SK-N-SH (cell line): Measurements from ENCODE around the gene METTL24. TPM values are rescaled to one million over a fixed set of nuclear protein-coding genes. Genes with fewer than 3 reads are reported as not detected.

Experiments used
- CTCF ChIA-PET: fragments of 300-600, 350-600 bp; formaldehyde crosslinking; extraction: SDS; loops from one replicate; lab custom pipeline; 2021; lab: Yijun Ruan, JAX
- POLR2A ChIA-PET: fragments of 350-600 bp; sonication (Branson Sonifier 250); formaldehyde crosslinking; extraction: SDS; loops from one replicate; lab custom pipeline; 2020; ENCODE audit warnings: antibody characterized with exemption, inconsistent platforms; lab: Yijun Ruan, JAX
- DNase-seq: peaks from one replicate; pipeline ENCODE4 v3.0.0; 2012
- H2AFZ ChIP-seq: fragments of 200-600 bp; sonication (generic); 2 replicates; pipeline ENCODE4 v1.8.1; 2016; ENCODE audit warnings: antibody characterized with exemption, mild to moderate bottlenecking, low read depth
- H3F3A ChIP-seq: fragments of 200-600 bp; sonication (generic); replicated peaks from 2 replicates; pipeline ENCODE3; 2016; ENCODE audit warnings: antibody characterized with exemption, mild to moderate bottlenecking; ENCODE audit not compliant: insufficient read depth
- H3K27ac ChIP-seq, 2 experiments: fragments of 200-500 bp in 1 of 2; fragments of 200-600 bp in 1 of 2; sonication (Bioruptor generic) in 1 of 2; sonication (generic), shearing (Covaris generic) in 1 of 2; 2 replicates each; pipeline versions ENCODE4 v1.5.1 to v1.6.1; 2014 to 2016; ENCODE audit warnings: low read depth in 2 of 2, inconsistent platforms in 1 of 2, low read length in 1 of 2, mild to moderate bottlenecking in 1 of 2, mixed read lengths in 1 of 2
- H3K27me3 ChIP-seq: fragments of 200-600 bp; sonication (generic), shearing (Covaris generic); 2 replicates; pipeline ENCODE4 v1.6.1; 2016; ENCODE audit warnings: mixed run types; ENCODE audit not compliant: insufficient read depth
- H3K36me3 ChIP-seq, 2 experiments: fragments of 200-500 bp in 1 of 2; fragments of 200-600 bp in 1 of 2; sonication (Bioruptor generic) in 1 of 2; sonication (generic) in 1 of 2; replicated peaks in 1 of 2; 2 replicates each; pipeline versions ENCODE3 to v1.5.1; 2014 to 2016; ENCODE audit warnings: low read length in 1 of 2, mild to moderate bottlenecking in 1 of 2; ENCODE audit not compliant: insufficient read depth in 2 of 2, control insufficient read depth in 1 of 2
- H3K4me1 ChIP-seq, 2 experiments: fragments of 200-500 bp in 1 of 2; fragments of 200-600 bp in 1 of 2; sonication (Bioruptor generic) in 1 of 2; sonication (generic), shearing (Covaris generic) in 1 of 2; 2 replicates each; pipeline versions ENCODE4 v1.5.1 to v1.6.1; 2014 to 2016; ENCODE audit warnings: low read depth in 1 of 2, low read length in 1 of 2, mixed run types in 1 of 2; ENCODE audit not compliant: insufficient read depth in 2 of 2, control insufficient read depth in 1 of 2
- H3K4me2 ChIP-seq: fragments of 200-600 bp; sonication (generic), shearing (Covaris generic); 2 replicates; pipeline ENCODE4 v1.6.1; 2017; ENCODE audit warnings: mixed run types
- H3K4me3 ChIP-seq, 2 experiments: fragments of 200-500 bp in 1 of 2; fragments of 200-600 bp in 1 of 2; sonication (Bioruptor generic) in 1 of 2; sonication (generic), shearing (Covaris generic) in 1 of 2; 2 replicates each; pipeline versions ENCODE4 v1.5.1 to v1.8.1; 2014 to 2016; ENCODE audit warnings: low read depth in 2 of 2, inconsistent platforms in 1 of 2, low read length in 1 of 2, mild to moderate bottlenecking in 1 of 2, mixed read lengths in 1 of 2, moderate library complexity in 1 of 2
- H3K79me2 ChIP-seq: fragments of 200-600 bp; sonication (generic); 2 replicates; pipeline ENCODE4 v1.8.1; 2017; ENCODE audit warnings: mild to moderate bottlenecking; ENCODE audit not compliant: insufficient read depth
- H3K9ac ChIP-seq: fragments of 200-600 bp; sonication (generic); 2 replicates; pipeline ENCODE4 v1.6.1; 2017; ENCODE audit warnings: mixed run types
- H3K9me2 ChIP-seq: fragments of 200-600 bp; sonication (generic); 2 replicates; pipeline ENCODE4 v1.6.1; 2017; ENCODE audit warnings: mixed run types
- H3K9me3 ChIP-seq: fragments of 200-600 bp; sonication (generic); 2 replicates; pipeline ENCODE4 v1.6.1; 2017; ENCODE audit warnings: mixed run types, mild to moderate bottlenecking, moderate library complexity
- H4K20me1 ChIP-seq: fragments of 200-600 bp; sonication (generic); 2 replicates; pipeline ENCODE4 v1.6.1; 2017; ENCODE audit warnings: mild to moderate bottlenecking, mixed run types; ENCODE audit not compliant: insufficient read depth
- CHD2 ChIP-seq: fragments of 150-350 bp; IDR thresholded peaks from 2 replicates; pipeline ENCODE4 v1.6.1; 2018; ENCODE audit warnings: low read length; ENCODE audit not compliant: partially characterized antibody
- ELF1 ChIP-seq: IDR thresholded peaks from 2 replicates; pipeline ENCODE4 v1.4.0; 2012
- EP300 ChIP-seq, 2 experiments: IDR thresholded peaks; 2 replicates each; pipeline versions ENCODE4 v1.4.0 to v1.6.1; 2012; ENCODE audit warnings: borderline replicate concordance in 1 of 2, low read depth in 1 of 2, low read length in 1 of 2
- FOSL2 ChIP-seq: IDR thresholded peaks from 2 replicates; pipeline ENCODE4 v1.4.0; 2012; ENCODE audit warnings: low read depth, mild to moderate bottlenecking, moderate library complexity, borderline replicate concordance
- GABPA ChIP-seq: IDR thresholded peaks from 2 replicates; pipeline ENCODE4 v1.4.0; 2012; ENCODE audit warnings: low read depth, mild to moderate bottlenecking
- JUND ChIP-seq: IDR thresholded peaks from 2 replicates; pipeline ENCODE4 v1.4.0; 2012
- NFIC ChIP-seq: IDR thresholded peaks from 2 replicates; pipeline ENCODE4 v1.4.0; 2012; ENCODE audit warnings: borderline replicate concordance
- RCOR1 ChIP-seq: fragments of 150-350 bp; IDR thresholded peaks from 2 replicates; pipeline ENCODE4 v1.6.1; 2017; ENCODE audit warnings: antibody characterized with exemption, low read length
- RXRA ChIP-seq: IDR thresholded peaks from 2 replicates; pipeline ENCODE4 v1.4.0; 2012; ENCODE audit warnings: low read depth, mild to moderate bottlenecking, borderline replicate concordance
- TCF12 ChIP-seq: IDR thresholded peaks from 2 replicates; pipeline ENCODE4 v1.4.0; 2012
- TEAD4 ChIP-seq: IDR thresholded peaks from 2 replicates; pipeline ENCODE4 v1.4.0; 2012; ENCODE audit warnings: mild to moderate bottlenecking, borderline replicate concordance; ENCODE audit not compliant: insufficient read depth
- WGBS: methylation state at CpG from one replicate; pipeline ENCODE4 v1.1.6; 2017; ENCODE audit warnings: low lambda C conversion rate; 5-methylcytosine and 5-hydroxymethylcytosine counted together
- polyA plus RNA-seq, 3 experiments: library from polyadenylated mRNA; depleted of rRNA; stranded (reverse); fragments of >200 nt; gene quantifications; 2 replicates each; pipeline ENCODE4 v1.2.3, GENCODE V29; 2012
- TF ChIP-seq, protein P1 (sequence below): fragments of 150-350 bp; IDR thresholded peaks from 2 replicates; pipeline ENCODE4 v1.6.1; 2017; ENCODE audit warnings: antibody characterized with exemption, low read length, low read depth, borderline replicate concordance
- TF ChIP-seq, protein P2 (sequence below): fragments of 150-350 bp; IDR thresholded peaks from 2 replicates; pipeline ENCODE4 v1.6.1; 2016; ENCODE audit warnings: mild to moderate bottlenecking, low read depth, low read length
- TF ChIP-seq, protein P3 (sequence below): IDR thresholded peaks from 2 replicates; pipeline ENCODE4 v1.4.0; 2012; ENCODE audit warnings: low read depth
- TF ChIP-seq, protein P4 (sequence below): IDR thresholded peaks from 2 replicates; pipeline ENCODE4 v1.4.0; 2012; ENCODE audit warnings: low read depth, borderline replicate concordance
- TF ChIP-seq, protein P5 (sequence below): IDR thresholded peaks from 2 replicates; pipeline ENCODE4 v1.6.1; 2012; ENCODE audit warnings: mild to moderate bottlenecking, low read depth, low read length, moderate library complexity
- TF ChIP-seq, protein P6 (sequence below): fragments of 200-600 bp; sonication (generic); IDR thresholded peaks from 2 replicates; pipeline ENCODE4 v1.6.1; 2017; ENCODE audit warnings: antibody characterized with exemption, mild to moderate bottlenecking, moderate library complexity

METTL24 gene
- polyA plus RNA-seq, 1 of the 3 experiments (the other 2 are of a cell fraction), result not detected

DNA sequence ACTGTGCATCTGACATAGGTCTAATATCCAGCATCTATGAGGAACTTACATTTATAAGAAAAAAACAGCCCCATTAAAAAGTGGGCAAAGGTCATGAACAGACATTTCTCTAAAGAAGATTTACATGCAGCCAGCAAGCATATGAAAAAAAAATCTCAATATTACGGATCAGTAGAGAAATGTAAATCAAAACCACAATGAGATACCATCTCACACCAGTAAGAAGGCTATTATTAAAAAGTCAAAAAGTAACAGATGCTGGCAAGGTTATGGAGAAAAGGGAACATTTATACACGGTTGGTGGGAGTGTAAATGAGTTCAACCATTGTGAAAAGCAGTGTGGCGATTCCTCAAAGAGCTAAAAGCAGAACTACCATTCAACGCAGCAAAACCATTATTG lies 13.1 kb downstream of the METTL24 start:
- Histone ChIP-seq H3K27ac (no peak overlapping the region), H4K20me1 (no peaks in the 10 kb centered on the region), H3K9me2 (no peaks in the 10 kb centered on the region), H3F3A (no peaks in the 10 kb centered on the region), H3K4me2 (no peak overlapping the region), H3K4me1 (peaks cover 0 to 17% of the 10 kb centered on the region in 2 experiments; a peak in 1 of 4 replicates), H3K9me3 (no peaks in the 10 kb centered on the region), H3K4me3 (no peak overlapping the region), H3K79me2 (no peaks in the 10 kb centered on the region), H3K9ac (no peak overlapping the region), H3K36me3 (no peaks in the 10 kb centered on the region), H3K27me3 (no peaks in the 10 kb centered on the region), H2AFZ (no peak overlapping the region)
- 72% methylated on average over 4 of the region's 4 CpGs for WGBS
- no peak for DNase-seq
- POLR2A ChIA-PET, result no interaction called here
- CTCF ChIA-PET, result interaction anchor here (1.0 kb wide), 1 partner anchor 305 kb away, joined by 3 read pairs; no protein-coding TSS in a partner anchor
- TF ChIP-seq TCF12 (no peak), EP300 (IDR thresholded peaks at IDR 0.05; ENCODE audit: borderline replicate concordance in 1 of 2, low read depth in 1 of 2, low read length in 1 of 2) (no peak), FOSL2 (no peak), JUND (no peak), ELF1 (no peak)
- TF ChIP-seq, protein P1, sequence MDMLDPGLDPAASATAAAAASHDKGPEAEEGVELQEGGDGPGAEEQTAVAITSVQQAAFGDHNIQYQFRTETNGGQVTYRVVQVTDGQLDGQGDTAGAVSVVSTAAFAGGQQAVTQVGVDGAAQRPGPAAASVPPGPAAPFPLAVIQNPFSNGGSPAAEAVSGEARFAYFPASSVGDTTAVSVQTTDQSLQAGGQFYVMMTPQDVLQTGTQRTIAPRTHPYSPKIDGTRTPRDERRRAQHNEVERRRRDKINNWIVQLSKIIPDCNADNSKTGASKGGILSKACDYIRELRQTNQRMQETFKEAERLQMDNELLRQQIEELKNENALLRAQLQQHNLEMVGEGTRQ, result no peak

DNA sequence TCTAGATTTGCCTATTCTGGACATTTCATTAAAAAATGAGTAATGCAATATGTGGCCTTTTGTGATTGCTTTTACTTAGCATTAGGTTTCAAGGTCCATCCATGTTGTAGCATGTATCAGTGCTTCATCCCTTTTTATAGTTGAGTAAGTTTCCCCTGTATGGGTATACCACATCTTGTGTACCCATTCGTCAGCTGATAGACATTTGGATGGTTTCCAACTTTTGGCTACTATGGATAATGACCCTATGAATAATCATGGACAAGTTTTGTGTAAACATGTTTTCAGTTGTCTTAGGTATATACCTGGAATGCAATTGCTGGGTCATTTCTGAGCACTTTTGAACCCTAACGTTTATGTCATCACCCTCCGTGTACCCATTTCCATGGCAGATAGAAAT lies 15.4 kb downstream of the METTL24 start:
- Histone ChIP-seq H3K36me3 (no peaks in the 10 kb centered on the region), H3K9me2 (no peaks in the 10 kb centered on the region), H3K9ac (no peak overlapping the region), H3K4me2 (no peak overlapping the region), H3K9me3 (no peaks in the 10 kb centered on the region), H3K4me3 (no peak overlapping the region), H2AFZ (no peak overlapping the region), H4K20me1 (no peaks in the 10 kb centered on the region), H3K27me3 (no peaks in the 10 kb centered on the region), H3K4me1 (peaks cover 0 to 8% of the 10 kb centered on the region in 2 experiments; a peak in 2 of 4 replicates), H3K79me2 (no peaks in the 10 kb centered on the region), H3K27ac (no peak overlapping the region), H3F3A (no peaks in the 10 kb centered on the region)
- ChIA-PET CTCF (interaction anchor here (1.0 to 2.9 kb wide), 7 partner anchors 14 to 212 kb away, joined by 3 to 23 read pairs (median 4); partner anchors contain the start of genes CDC40 and WASF1), POLR2A (no interaction called here)
- DNase-seq, result no peak
- WGBS, result 89% methylated on average over 3 of the region's 3 CpGs
- TF ChIP-seq, protein P2, sequence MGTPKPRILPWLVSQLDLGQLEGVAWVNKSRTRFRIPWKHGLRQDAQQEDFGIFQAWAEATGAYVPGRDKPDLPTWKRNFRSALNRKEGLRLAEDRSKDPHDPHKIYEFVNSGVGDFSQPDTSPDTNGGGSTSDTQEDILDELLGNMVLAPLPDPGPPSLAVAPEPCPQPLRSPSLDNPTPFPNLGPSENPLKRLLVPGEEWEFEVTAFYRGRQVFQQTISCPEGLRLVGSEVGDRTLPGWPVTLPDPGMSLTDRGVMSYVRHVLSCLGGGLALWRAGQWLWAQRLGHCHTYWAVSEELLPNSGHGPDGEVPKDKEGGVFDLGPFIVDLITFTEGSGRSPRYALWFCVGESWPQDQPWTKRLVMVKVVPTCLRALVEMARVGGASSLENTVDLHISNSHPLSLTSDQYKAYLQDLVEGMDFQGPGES, result no peak
- TF ChIP-seq, protein P3, sequence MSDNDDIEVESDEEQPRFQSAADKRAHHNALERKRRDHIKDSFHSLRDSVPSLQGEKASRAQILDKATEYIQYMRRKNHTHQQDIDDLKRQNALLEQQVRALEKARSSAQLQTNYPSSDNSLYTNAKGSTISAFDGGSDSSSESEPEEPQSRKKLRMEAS, result no peak
- no peak for TF ChIP-seq CHD2
- no peak for TF ChIP-seq NFIC
- TF ChIP-seq TEAD4, result no peak
- no peak for TF ChIP-seq FOSL2
- TF ChIP-seq RXRA, result no peak
- TF ChIP-seq RCOR1, result no peak
- TF ChIP-seq, protein P4, sequence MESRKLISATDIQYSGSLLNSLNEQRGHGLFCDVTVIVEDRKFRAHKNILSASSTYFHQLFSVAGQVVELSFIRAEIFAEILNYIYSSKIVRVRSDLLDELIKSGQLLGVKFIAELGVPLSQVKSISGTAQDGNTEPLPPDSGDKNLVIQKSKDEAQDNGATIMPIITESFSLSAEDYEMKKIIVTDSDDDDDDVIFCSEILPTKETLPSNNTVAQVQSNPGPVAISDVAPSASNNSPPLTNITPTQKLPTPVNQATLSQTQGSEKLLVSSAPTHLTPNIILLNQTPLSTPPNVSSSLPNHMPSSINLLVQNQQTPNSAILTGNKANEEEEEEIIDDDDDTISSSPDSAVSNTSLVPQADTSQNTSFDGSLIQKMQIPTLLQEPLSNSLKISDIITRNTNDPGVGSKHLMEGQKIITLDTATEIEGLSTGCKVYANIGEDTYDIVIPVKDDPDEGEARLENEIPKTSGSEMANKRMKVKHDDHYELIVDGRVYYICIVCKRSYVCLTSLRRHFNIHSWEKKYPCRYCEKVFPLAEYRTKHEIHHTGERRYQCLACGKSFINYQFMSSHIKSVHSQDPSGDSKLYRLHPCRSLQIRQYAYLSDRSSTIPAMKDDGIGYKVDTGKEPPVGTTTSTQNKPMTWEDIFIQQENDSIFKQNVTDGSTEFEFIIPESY, result no peak
- no peak for TF ChIP-seq GABPA
- no peak for TF ChIP-seq TCF12
- TF ChIP-seq, protein P5, sequence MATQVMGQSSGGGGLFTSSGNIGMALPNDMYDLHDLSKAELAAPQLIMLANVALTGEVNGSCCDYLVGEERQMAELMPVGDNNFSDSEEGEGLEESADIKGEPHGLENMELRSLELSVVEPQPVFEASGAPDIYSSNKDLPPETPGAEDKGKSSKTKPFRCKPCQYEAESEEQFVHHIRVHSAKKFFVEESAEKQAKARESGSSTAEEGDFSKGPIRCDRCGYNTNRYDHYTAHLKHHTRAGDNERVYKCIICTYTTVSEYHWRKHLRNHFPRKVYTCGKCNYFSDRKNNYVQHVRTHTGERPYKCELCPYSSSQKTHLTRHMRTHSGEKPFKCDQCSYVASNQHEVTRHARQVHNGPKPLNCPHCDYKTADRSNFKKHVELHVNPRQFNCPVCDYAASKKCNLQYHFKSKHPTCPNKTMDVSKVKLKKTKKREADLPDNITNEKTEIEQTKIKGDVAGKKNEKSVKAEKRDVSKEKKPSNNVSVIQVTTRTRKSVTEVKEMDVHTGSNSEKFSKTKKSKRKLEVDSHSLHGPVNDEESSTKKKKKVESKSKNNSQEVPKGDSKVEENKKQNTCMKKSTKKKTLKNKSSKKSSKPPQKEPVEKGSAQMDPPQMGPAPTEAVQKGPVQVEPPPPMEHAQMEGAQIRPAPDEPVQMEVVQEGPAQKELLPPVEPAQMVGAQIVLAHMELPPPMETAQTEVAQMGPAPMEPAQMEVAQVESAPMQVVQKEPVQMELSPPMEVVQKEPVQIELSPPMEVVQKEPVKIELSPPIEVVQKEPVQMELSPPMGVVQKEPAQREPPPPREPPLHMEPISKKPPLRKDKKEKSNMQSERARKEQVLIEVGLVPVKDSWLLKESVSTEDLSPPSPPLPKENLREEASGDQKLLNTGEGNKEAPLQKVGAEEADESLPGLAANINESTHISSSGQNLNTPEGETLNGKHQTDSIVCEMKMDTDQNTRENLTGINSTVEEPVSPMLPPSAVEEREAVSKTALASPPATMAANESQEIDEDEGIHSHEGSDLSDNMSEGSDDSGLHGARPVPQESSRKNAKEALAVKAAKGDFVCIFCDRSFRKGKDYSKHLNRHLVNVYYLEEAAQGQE, result no peak
- TF ChIP-seq, protein P6, sequence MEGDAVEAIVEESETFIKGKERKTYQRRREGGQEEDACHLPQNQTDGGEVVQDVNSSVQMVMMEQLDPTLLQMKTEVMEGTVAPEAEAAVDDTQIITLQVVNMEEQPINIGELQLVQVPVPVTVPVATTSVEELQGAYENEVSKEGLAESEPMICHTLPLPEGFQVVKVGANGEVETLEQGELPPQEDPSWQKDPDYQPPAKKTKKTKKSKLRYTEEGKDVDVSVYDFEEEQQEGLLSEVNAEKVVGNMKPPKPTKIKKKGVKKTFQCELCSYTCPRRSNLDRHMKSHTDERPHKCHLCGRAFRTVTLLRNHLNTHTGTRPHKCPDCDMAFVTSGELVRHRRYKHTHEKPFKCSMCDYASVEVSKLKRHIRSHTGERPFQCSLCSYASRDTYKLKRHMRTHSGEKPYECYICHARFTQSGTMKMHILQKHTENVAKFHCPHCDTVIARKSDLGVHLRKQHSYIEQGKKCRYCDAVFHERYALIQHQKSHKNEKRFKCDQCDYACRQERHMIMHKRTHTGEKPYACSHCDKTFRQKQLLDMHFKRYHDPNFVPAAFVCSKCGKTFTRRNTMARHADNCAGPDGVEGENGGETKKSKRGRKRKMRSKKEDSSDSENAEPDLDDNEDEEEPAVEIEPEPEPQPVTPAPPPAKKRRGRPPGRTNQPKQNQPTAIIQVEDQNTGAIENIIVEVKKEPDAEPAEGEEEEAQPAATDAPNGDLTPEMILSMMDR, result no peak
